ENCODE results near the gene CASZ1.

The CASZ1 gene

GRCh38 chr1:10836726-10837125 lies 40.3 kb upstream of the CASZ1 start:
- no peak for DNase-seq (ENCODE audit: extremely low read depth, low read depth)
- TF ChIP-seq, protein P1, sequence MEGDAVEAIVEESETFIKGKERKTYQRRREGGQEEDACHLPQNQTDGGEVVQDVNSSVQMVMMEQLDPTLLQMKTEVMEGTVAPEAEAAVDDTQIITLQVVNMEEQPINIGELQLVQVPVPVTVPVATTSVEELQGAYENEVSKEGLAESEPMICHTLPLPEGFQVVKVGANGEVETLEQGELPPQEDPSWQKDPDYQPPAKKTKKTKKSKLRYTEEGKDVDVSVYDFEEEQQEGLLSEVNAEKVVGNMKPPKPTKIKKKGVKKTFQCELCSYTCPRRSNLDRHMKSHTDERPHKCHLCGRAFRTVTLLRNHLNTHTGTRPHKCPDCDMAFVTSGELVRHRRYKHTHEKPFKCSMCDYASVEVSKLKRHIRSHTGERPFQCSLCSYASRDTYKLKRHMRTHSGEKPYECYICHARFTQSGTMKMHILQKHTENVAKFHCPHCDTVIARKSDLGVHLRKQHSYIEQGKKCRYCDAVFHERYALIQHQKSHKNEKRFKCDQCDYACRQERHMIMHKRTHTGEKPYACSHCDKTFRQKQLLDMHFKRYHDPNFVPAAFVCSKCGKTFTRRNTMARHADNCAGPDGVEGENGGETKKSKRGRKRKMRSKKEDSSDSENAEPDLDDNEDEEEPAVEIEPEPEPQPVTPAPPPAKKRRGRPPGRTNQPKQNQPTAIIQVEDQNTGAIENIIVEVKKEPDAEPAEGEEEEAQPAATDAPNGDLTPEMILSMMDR (IDR thresholded peaks at IDR 0.05; ENCODE audit: low read depth, low read length, missing control alignments) = no peak
- no peak overlapping the region for H3K4me3 ChIP-seq (replicated peaks; ENCODE audit: low read depth, low read length)

- no peak overlapping the region for H3K4me3 ChIP-seq (replicated peaks; ENCODE audit: low read depth, low read length)
- TF ChIP-seq, protein P1 (IDR thresholded peaks at IDR 0.05; ENCODE audit: low read depth, low read length, missing control alignments) = no peak
- DNase-seq (ENCODE audit: extremely low read depth, low read depth) = peak; percentile 9
Observed at GRCh38 chr1:10835822-10836421, 39.5 kb upstream of the CASZ1 start.

GRCh38 chr1:10835421-10835820 lies 39.0 kb upstream of the CASZ1 start:
- TF ChIP-seq, protein P1 (IDR thresholded peaks at IDR 0.05; ENCODE audit: low read depth, low read length, missing control alignments) = no peak
- no peak for DNase-seq (ENCODE audit: extremely low read depth, low read depth)
- H3K4me3 ChIP-seq (replicated peaks; ENCODE audit: low read depth, low read length) = no peak overlapping the region

GRCh38 chr1:10834770-10835412 lies 38.4 kb upstream of the CASZ1 start:
- no peak overlapping the region for H3K4me3 ChIP-seq (replicated peaks; ENCODE audit: low read depth, low read length)
- TF ChIP-seq, protein P1 (IDR thresholded peaks at IDR 0.05; ENCODE audit: low read depth, low read length, missing control alignments) = no peak
- no peak for DNase-seq (ENCODE audit: extremely low read depth, low read depth)

GRCh38 chr1:10833630-10834557 lies 37.4 kb upstream of the CASZ1 start:
- DNase-seq (ENCODE audit: extremely low read depth, low read depth) = no peak
- no peak overlapping the region for H3K4me3 ChIP-seq (replicated peaks; ENCODE audit: low read depth, low read length)
- TF ChIP-seq, protein P1 (IDR thresholded peaks at IDR 0.05; ENCODE audit: low read depth, low read length, missing control alignments) = no peak

DNA sequence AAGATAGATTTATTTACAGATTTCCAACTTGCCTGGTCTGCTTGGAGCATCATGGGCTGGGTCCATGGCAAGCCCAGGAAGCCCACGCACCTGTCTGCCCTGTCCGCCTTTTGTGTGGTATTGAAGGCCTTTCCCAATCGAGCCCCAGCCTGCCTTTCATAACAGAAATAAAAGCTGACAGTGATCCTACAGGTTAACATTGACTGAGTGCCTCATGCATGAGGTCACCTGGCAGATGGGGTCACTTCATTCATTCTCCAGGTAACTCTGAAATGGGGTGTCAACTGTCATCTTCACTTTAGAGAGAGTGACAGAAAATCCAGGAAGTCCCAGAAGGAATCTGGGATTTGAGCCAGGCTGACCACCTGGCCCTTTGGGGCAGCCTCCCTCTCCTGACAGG lies 36.3 kb upstream of the CASZ1 start:
- DNase-seq (ENCODE audit: extremely low read depth, low read depth) = no peak
- no peak overlapping the region for H3K4me3 ChIP-seq (replicated peaks; ENCODE audit: low read depth, low read length)
- TF ChIP-seq, protein P1 (IDR thresholded peaks at IDR 0.05; ENCODE audit: low read depth, low read length, missing control alignments) = no peak

Data from HFF-Myc (cell line).